Measurements from ENCODE around the gene EPB41L3. TPM values are rescaled to one million over a fixed set of nuclear protein-coding genes. Genes with fewer than 3 reads are reported as not detected.
"Not testable (repeated sequence)": the region's sequence is repeated elsewhere in the genome, so short reads cannot be mapped to it uniquely, and the experiment has no call there.

The EPB41L3 gene
- total and polyA plus RNA-seq, 4 donors = 6.5 to 116 (median 43.7) TPM

DNA sequence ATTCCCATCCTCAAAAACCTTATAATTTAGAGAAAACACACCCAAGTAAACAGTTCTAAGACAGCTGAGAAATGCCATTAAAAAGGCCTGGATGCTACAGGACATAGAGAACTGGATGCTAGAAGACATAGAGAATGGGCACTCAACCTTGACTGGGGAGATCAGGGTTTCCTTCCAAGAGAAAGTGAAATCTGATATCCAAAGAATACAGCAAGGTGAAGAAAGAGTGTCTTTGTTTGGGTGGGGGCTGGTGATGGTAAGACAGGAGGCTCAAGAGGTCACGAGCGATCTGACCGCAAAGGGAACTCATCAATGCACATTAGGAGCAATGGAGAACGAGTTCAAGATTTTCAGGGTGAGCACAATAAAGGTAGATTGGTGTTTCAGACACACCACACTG is 31.6 kb downstream of the EPB41L3 start:
- Histone ChIP-seq H3K27me3 (ENCODE audit: control insufficient read depth in 1 of 2, insufficient read depth in 2 of 2, low read length in 1 of 2) (no peaks in the 10 kb centered on the region), H3K36me3 (ENCODE audit: control insufficient read depth in 1 of 2, insufficient read depth in 2 of 2, low read length in 1 of 2) (no peaks in the 10 kb centered on the region), H3K27ac (ENCODE audit: low read depth in 1 of 2, low read length in 2 of 2) (no peak overlapping the region), H3K4me1 (ENCODE audit: control insufficient read depth in 1 of 2, insufficient read depth in 2 of 2, low read length in 2 of 2) (no peaks in the 10 kb centered on the region), H3K9me3 (ENCODE audit: control insufficient read depth, low read length) (no peaks in the 10 kb centered on the region), H3K4me3 (ENCODE audit: low read length in 2 of 2) (no peak overlapping the region)
- no peak for DNase-seq
- intact Hi-C loops (cut with DNase I) = no loop called here
- 72 to 85% methylated on average over 4 of the region's 4 CpGs for WGBS, 2 donors
- no peak for ATAC-seq (ENCODE audit: low FRiP score)

DNA sequence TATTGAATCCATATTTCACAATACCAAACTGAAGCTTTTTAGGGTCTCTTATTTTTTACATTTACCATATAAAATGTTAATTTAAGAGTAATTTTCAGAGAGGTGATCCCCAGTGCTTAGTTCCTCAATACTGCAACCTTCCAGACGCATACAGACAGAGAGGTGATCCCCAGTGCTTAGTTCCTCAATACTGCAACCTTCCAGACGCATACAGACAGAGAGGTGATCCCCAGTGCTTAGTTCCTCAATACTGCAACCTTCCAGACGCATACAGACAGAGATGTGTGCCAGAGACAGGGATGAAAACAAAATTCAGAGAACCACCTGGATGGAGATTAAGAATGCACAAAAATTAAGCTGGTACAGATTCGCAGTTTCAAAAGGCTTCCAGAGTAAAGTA is 32.3 kb downstream of the EPB41L3 start:
- H3K36me3 ChIP-seq (ENCODE audit: control insufficient read depth in 1 of 2, insufficient read depth in 2 of 2, low read length in 1 of 2); H3K27me3 ChIP-seq (ENCODE audit: control insufficient read depth in 1 of 2, insufficient read depth in 2 of 2, low read length in 1 of 2); DNase-seq; ATAC-seq (ENCODE audit: low FRiP score); H3K27ac ChIP-seq (ENCODE audit: low read depth in 1 of 2, low read length in 2 of 2); H3K4me3 ChIP-seq (ENCODE audit: low read length in 2 of 2); H3K4me1 ChIP-seq (ENCODE audit: control insufficient read depth in 1 of 2, insufficient read depth in 2 of 2, low read length in 2 of 2); intact Hi-C loops (cut with DNase I); H3K9me3 ChIP-seq (ENCODE audit: control insufficient read depth, low read length): not testable (repeated sequence)
- WGBS, 2 donors = 84 to 93% methylated on average over 4 of the region's 4 CpGs

- no peak for ATAC-seq (ENCODE audit: low FRiP score)
- 34 to 62% methylated on average over 7 of the region's 7 CpGs for WGBS, 2 donors
Observed at GRCh38 chr18:5510135-5510846, 33.5 kb downstream of the EPB41L3 start.

DNA sequence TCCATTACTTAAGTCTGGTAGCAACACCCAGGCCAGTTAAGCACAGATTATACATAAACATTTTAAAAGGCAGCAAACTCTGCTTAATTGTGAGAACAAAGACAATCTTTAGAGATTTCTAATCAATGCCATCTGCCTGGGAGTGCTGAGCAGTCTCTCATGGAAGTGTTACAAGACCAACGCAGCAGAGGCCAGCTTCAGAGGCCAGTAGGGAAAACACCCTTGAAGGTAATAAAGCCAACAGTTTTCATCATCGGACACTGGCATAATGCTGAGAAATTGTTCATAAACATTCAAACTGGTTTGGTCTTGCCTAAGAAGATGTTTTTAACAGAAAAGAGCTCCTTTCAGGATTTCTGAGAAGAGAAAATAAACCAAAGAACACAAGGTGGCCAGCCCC is 35.0 kb downstream of the EPB41L3 start:
- Histone ChIP-seq H3K27ac (ENCODE audit: low read depth in 1 of 2, low read length in 2 of 2) (no peak overlapping the region), H3K4me3 (ENCODE audit: low read length in 2 of 2) (no peak overlapping the region), H3K27me3 (ENCODE audit: control insufficient read depth in 1 of 2, insufficient read depth in 2 of 2, low read length in 1 of 2) (peaks cover 0 to 2% of the 10 kb centered on the region in 2 donors), H3K4me1 (ENCODE audit: control insufficient read depth in 1 of 2, insufficient read depth in 2 of 2, low read length in 2 of 2) (no peaks in the 10 kb centered on the region), H3K9me3 (ENCODE audit: control insufficient read depth, low read length) (no peaks in the 10 kb centered on the region), H3K36me3 (ENCODE audit: control insufficient read depth in 1 of 2, insufficient read depth in 2 of 2, low read length in 1 of 2) (no peaks in the 10 kb centered on the region)
- DNase-seq = no peak
- ATAC-seq (ENCODE audit: low FRiP score) = no peak
- WGBS, 2 donors = 65 to 75% methylated on average over 2 of the region's 2 CpGs
- intact Hi-C loops (cut with DNase I) = no loop called here

More at GRCh38 chr18:5510135-5510846, 33.5 kb downstream of the EPB41L3 start:
- intact Hi-C loops (cut with DNase I) = no loop called here
- no peak overlapping the region for H3K27ac ChIP-seq (ENCODE audit: low read depth in 1 of 2, low read length in 2 of 2)
- DNase-seq = no peak
- H3K4me1 ChIP-seq (ENCODE audit: control insufficient read depth in 1 of 2, insufficient read depth in 2 of 2, low read length in 2 of 2) = no peaks in the 10 kb centered on the region
- H3K4me3 ChIP-seq (ENCODE audit: low read length in 2 of 2) = no peak overlapping the region
- no peaks in the 10 kb centered on the region for H3K9me3 ChIP-seq (ENCODE audit: control insufficient read depth, low read length)
- no peaks in the 10 kb centered on the region for H3K36me3 ChIP-seq (ENCODE audit: control insufficient read depth in 1 of 2, insufficient read depth in 2 of 2, low read length in 1 of 2)
- no peaks in the 10 kb centered on the region for H3K27me3 ChIP-seq (ENCODE audit: control insufficient read depth in 1 of 2, insufficient read depth in 2 of 2, low read length in 1 of 2)

GRCh38 chr18:5507756-5508155 is 36.0 kb downstream of the EPB41L3 start:
- Histone ChIP-seq H3K4me3 (ENCODE audit: low read length in 2 of 2) (no peak overlapping the region), H3K9me3 (ENCODE audit: control insufficient read depth, low read length) (no peaks in the 10 kb centered on the region), H3K27me3 (ENCODE audit: control insufficient read depth in 1 of 2, insufficient read depth in 2 of 2, low read length in 1 of 2) (peaks cover 0 to 2% of the 10 kb centered on the region in 2 donors), H3K27ac (ENCODE audit: low read depth in 1 of 2, low read length in 2 of 2) (no peak overlapping the region), H3K36me3 (ENCODE audit: control insufficient read depth in 1 of 2, insufficient read depth in 2 of 2, low read length in 1 of 2) (no peaks in the 10 kb centered on the region), H3K4me1 (ENCODE audit: control insufficient read depth in 1 of 2, insufficient read depth in 2 of 2, low read length in 2 of 2) (no peaks in the 10 kb centered on the region)
- ATAC-seq (ENCODE audit: low FRiP score) (no peak), DNase-seq (no peak)
- intact Hi-C loops (cut with DNase I) = no loop called here
- 69 to 77% methylated on average over 2 of the region's 2 CpGs for WGBS, 2 donors

DNA sequence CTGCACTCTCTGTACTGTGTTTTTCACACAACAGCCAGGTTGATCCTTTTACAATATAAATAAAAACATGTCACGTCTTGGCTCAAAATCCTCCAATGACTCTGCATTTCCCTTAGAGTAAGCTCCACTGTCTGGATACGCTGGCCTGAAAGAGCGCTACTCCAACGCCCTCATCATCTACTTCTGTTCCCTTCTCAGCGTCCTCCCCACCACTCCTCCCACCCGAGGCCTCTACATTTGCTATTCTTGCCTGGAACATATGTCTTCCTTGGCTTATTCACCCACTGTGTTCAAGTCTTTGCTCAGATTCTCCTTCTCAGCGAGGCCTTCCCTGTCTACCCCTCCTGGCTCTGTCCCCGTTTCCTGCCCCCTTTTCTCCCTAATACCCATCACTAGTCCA is 37.6 kb downstream of the EPB41L3 start:
- H3K9me3 ChIP-seq (ENCODE audit: control insufficient read depth, low read length) = no peaks in the 10 kb centered on the region
- H3K36me3 ChIP-seq (ENCODE audit: control insufficient read depth in 1 of 2, insufficient read depth in 2 of 2, low read length in 1 of 2) = no peaks in the 10 kb centered on the region
- DNase-seq = no peak
- 92 to 93% methylated on average over 8 of the region's 8 CpGs for WGBS, 2 donors
- no peak for ATAC-seq (ENCODE audit: low FRiP score)
- H3K4me3 ChIP-seq (ENCODE audit: low read length in 2 of 2) = no peak overlapping the region
- no peak overlapping the region for H3K27ac ChIP-seq (ENCODE audit: low read depth in 1 of 2, low read length in 2 of 2)
- intact Hi-C loops (cut with DNase I) = no loop called here
- peaks cover 0 to 2% of the 10 kb centered on the region in 2 donors for H3K27me3 ChIP-seq (ENCODE audit: control insufficient read depth in 1 of 2, insufficient read depth in 2 of 2, low read length in 1 of 2)
- H3K4me1 ChIP-seq (ENCODE audit: control insufficient read depth in 1 of 2, insufficient read depth in 2 of 2, low read length in 2 of 2) = no peaks in the 10 kb centered on the region

DNA sequence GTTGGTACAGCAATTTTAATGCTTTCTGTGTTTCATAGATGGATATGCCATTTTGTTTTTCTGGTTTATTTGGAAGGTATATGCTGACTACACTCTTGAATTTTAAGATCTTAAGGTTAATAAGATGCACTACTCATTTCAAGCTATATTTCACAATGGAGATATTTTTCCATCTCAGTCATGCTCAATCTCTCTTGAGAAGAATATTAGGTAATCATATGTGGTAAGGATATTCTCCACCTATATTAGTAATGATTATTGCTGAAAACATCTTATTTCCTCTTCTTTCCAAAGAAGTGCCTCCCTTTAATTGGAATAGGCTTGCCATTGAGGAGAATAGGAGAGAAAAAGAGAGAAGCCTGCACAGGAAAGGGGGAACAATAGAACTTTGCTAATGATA is 40.1 kb downstream of the EPB41L3 start:
- no peak overlapping the region for H3K27ac ChIP-seq (ENCODE audit: low read depth in 1 of 2, low read length in 2 of 2)
- H3K9me3 ChIP-seq (ENCODE audit: control insufficient read depth, low read length) = no peaks in the 10 kb centered on the region
- DNase-seq (no peak), ATAC-seq (ENCODE audit: low FRiP score) (no peak)
- H3K36me3 ChIP-seq (ENCODE audit: control insufficient read depth in 1 of 2, insufficient read depth in 2 of 2, low read length in 1 of 2) = no peaks in the 10 kb centered on the region
- H3K4me3 ChIP-seq (ENCODE audit: low read length in 2 of 2) = no peak overlapping the region
- H3K4me1 ChIP-seq (ENCODE audit: control insufficient read depth in 1 of 2, insufficient read depth in 2 of 2, low read length in 2 of 2) = no peaks in the 10 kb centered on the region
- intact Hi-C loops (cut with DNase I) = no loop called here
- peaks cover 0 to 2% of the 10 kb centered on the region in 2 donors for H3K27me3 ChIP-seq (ENCODE audit: control insufficient read depth in 1 of 2, insufficient read depth in 2 of 2, low read length in 1 of 2)

- H3K36me3 ChIP-seq (ENCODE audit: control insufficient read depth in 1 of 2, insufficient read depth in 2 of 2, low read length in 1 of 2) = no peaks in the 10 kb centered on the region
- no peaks in the 10 kb centered on the region for H3K9me3 ChIP-seq (ENCODE audit: control insufficient read depth, low read length)
- H3K4me3 ChIP-seq (ENCODE audit: low read length in 2 of 2) = no peak overlapping the region
- intact Hi-C loops (cut with DNase I) = no loop called here
- H3K27me3 ChIP-seq (ENCODE audit: control insufficient read depth in 1 of 2, insufficient read depth in 2 of 2, low read length in 1 of 2) = peaks cover 0 to 2% of the 10 kb centered on the region in 2 donors
- H3K27ac ChIP-seq (ENCODE audit: low read depth in 1 of 2, low read length in 2 of 2) = no peak overlapping the region
- ATAC-seq (ENCODE audit: low FRiP score) = no peak
- DNase-seq = no peak
- no peaks in the 10 kb centered on the region for H3K4me1 ChIP-seq (ENCODE audit: control insufficient read depth in 1 of 2, insufficient read depth in 2 of 2, low read length in 2 of 2)
- 74 to 75% methylated on average over 7 of the region's 7 CpGs for WGBS, 2 donors
Observed at GRCh38 chr18:5500158-5500939, 43.4 kb downstream of the EPB41L3 start.

- intact Hi-C loops (cut with DNase I) = no loop called here
- Histone ChIP-seq H3K36me3 (ENCODE audit: control insufficient read depth in 1 of 2, insufficient read depth in 2 of 2, low read length in 1 of 2) (no peaks in the 10 kb centered on the region), H3K9me3 (ENCODE audit: control insufficient read depth, low read length) (no peaks in the 10 kb centered on the region), H3K4me1 (ENCODE audit: control insufficient read depth in 1 of 2, insufficient read depth in 2 of 2, low read length in 2 of 2) (no peaks in the 10 kb centered on the region), H3K27me3 (ENCODE audit: control insufficient read depth in 1 of 2, insufficient read depth in 2 of 2, low read length in 1 of 2) (no peaks in the 10 kb centered on the region), H3K27ac (ENCODE audit: low read depth in 1 of 2, low read length in 2 of 2) (no peak overlapping the region), H3K4me3 (ENCODE audit: low read length in 2 of 2) (no peak overlapping the region)
- WGBS, 2 donors = 78 to 82% methylated on average over 6 of the region's 6 CpGs
- DNase-seq (no peak), ATAC-seq (ENCODE audit: low FRiP score) (no peak)
Observed at GRCh38 chr18:5498452-5498851, 45.3 kb downstream of the EPB41L3 start.

Measured in aorta (tissue), 5 donors.